ENCODE data around the gene NTRK1. TPM values are rescaled to one million over a fixed set of nuclear protein-coding genes. Genes with fewer than 3 reads are reported as not detected.

The NTRK1 gene
- total and polyA plus RNA-seq, 2 of the 13 experiments (the other 11 are each of a cell fraction or from before 2014, with no cell fraction given): not detected

DNA sequence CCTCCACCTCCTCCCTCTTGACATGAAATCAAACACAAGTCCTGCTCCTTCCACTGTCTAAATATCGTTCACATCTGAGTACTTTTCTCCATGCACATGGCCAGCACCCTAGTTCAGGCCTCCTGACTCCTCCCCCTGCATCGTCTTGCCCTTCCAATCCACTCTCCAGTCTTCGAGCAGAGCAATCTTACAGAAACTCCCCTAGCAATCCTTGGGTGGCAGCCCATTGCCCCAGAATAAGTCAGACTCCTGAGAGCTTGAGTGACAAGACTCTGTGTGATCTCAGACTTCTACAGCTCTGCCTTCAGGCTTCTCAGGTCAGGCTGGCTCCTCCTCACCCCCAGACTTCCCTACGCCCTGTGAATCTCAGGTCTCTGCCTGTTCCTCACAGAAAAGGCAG is 49.5 kb upstream of the NTRK1 start:
- Histone ChIP-seq H3K36me3 (replicated peaks in 1 of 2; ENCODE audit: control insufficient read depth in 1 of 2, insufficient read depth in 2 of 2, low read length in 2 of 2) (no peaks in the 10 kb centered on the region), H2AFZ (ENCODE audit: low read length) (no peak overlapping the region), H3K9ac (ENCODE audit: insufficient read depth, low read depth, low read length) (no peak overlapping the region), H3K4me3 (replicated peaks in 1 of 3; ENCODE audit: insufficient read depth in 1 of 3, low read depth in 2 of 3, low read length in 3 of 3) (no peak overlapping the region), H3K4me1 (ENCODE audit: insufficient read depth, low read length) (peaks cover 33% of the 10 kb centered on the region), H3K79me2 (ENCODE audit: insufficient read depth, low read length) (no peaks in the 10 kb centered on the region), H4K20me1 (ENCODE audit: insufficient read depth, low read length) (no peaks in the 10 kb centered on the region), H3K27me3 (ENCODE audit: control insufficient read depth in 1 of 2, insufficient read depth in 2 of 2, low read length in 2 of 2) (peaks cover 5 to 21% of the 10 kb centered on the region in 2 experiments; a peak in 4 of 5 replicates), H3K9me3 (ENCODE audit: low read length) (no peaks in the 10 kb centered on the region), H3K27ac (ENCODE audit: extremely low read length, insufficient read depth, low read length) (no peak overlapping the region), H3K4me2 (ENCODE audit: low read depth, low read length) (no peak overlapping the region)
- intact Hi-C loops (cut with micrococcal nuclease; ENCODE audit: unreplicated experiment) (no loop called here), in situ Hi-C loops (cut with HindIII; ENCODE audit: extremely low pct_ligation_motif_present, low pct_unique_long_range_greater_than_20kb) (no loop called here)
- 70% methylated on average over 4 of the region's 4 CpGs for WGBS (ENCODE audit: low lambda C conversion rate)
- POLR2A ChIA-PET: no interaction called here
- ATAC-seq (no peak), FAIRE-seq (no peak), DNase-seq (ENCODE audit: low spot score) (no peak)
- TF ChIP-seq ZNF282 (IDR thresholded peaks at IDR 0.05; ENCODE audit: partially characterized antibody): no peak
- TF ChIP-seq ZBTB7A (CRISPR knock-in tag; IDR thresholded peaks at IDR 0.05): no peak
- TF ChIP-seq, protein P1, sequence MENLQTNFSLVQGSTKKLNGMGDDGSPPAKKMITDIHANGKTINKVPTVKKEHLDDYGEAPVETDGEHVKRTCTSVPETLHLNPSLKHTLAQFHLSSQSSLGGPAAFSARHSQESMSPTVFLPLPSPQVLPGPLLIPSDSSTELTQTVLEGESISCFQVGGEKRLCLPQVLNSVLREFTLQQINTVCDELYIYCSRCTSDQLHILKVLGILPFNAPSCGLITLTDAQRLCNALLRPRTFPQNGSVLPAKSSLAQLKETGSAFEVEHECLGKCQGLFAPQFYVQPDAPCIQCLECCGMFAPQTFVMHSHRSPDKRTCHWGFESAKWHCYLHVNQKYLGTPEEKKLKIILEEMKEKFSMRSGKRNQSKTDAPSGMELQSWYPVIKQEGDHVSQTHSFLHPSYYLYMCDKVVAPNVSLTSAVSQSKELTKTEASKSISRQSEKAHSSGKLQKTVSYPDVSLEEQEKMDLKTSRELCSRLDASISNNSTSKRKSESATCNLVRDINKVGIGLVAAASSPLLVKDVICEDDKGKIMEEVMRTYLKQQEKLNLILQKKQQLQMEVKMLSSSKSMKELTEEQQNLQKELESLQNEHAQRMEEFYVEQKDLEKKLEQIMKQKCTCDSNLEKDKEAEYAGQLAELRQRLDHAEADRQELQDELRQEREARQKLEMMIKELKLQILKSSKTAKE (CRISPR knock-in tag; IDR thresholded peaks at IDR 0.05; ENCODE audit: borderline replicate concordance): no peak
- no peak for TF ChIP-seq REXO4 (CRISPR knock-in tag; IDR thresholded peaks at IDR 0.05; ENCODE audit: borderline replicate concordance)
- no peak for TF ChIP-seq TBL1XR1 (IDR thresholded peaks at IDR 0.05; ENCODE audit: borderline replicate concordance, low read length, partially characterized antibody)
- no peak for TF ChIP-seq ZNF841 (CRISPR knock-in tag; IDR thresholded peaks at IDR 0.05; ENCODE audit: borderline replicate concordance)
- TF ChIP-seq ZNF160 (CRISPR knock-in tag; IDR thresholded peaks at IDR 0.05): no peak
- TF ChIP-seq ZNF703 (CRISPR knock-in tag; IDR thresholded peaks at IDR 0.05; ENCODE audit: borderline replicate concordance): no peak
- no peak for TF ChIP-seq NFE2L2 (IDR thresholded peaks at IDR 0.05; ENCODE audit: low read length)
- TF ChIP-seq, protein P2, sequence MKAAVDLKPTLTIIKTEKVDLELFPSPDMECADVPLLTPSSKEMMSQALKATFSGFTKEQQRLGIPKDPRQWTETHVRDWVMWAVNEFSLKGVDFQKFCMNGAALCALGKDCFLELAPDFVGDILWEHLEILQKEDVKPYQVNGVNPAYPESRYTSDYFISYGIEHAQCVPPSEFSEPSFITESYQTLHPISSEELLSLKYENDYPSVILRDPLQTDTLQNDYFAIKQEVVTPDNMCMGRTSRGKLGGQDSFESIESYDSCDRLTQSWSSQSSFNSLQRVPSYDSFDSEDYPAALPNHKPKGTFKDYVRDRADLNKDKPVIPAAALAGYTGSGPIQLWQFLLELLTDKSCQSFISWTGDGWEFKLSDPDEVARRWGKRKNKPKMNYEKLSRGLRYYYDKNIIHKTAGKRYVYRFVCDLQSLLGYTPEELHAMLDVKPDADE (CRISPR knock-in tag; IDR thresholded peaks at IDR 0.05): no peak
- TF ChIP-seq ZNF230 (CRISPR knock-in tag; IDR thresholded peaks at IDR 0.05): no peak
- TF ChIP-seq SRF (IDR thresholded peaks at IDR 0.05; ENCODE audit: low read depth, low read length): no peak
- TF ChIP-seq TAF1 (CRISPR knock-in tag; IDR thresholded peaks at IDR 0.05): no peak
- no peak for TF ChIP-seq ZNF333 (CRISPR knock-in tag; IDR thresholded peaks at IDR 0.05; ENCODE audit: borderline replicate concordance)
- TF ChIP-seq, protein P3, sequence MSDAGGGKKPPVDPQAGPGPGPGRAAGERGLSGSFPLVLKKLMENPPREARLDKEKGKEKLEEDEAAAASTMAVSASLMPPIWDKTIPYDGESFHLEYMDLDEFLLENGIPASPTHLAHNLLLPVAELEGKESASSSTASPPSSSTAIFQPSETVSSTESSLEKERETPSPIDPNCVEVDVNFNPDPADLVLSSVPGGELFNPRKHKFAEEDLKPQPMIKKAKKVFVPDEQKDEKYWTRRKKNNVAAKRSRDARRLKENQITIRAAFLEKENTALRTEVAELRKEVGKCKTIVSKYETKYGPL (CRISPR knock-in tag; IDR thresholded peaks at IDR 0.05): no peak
- TF ChIP-seq, protein P4, sequence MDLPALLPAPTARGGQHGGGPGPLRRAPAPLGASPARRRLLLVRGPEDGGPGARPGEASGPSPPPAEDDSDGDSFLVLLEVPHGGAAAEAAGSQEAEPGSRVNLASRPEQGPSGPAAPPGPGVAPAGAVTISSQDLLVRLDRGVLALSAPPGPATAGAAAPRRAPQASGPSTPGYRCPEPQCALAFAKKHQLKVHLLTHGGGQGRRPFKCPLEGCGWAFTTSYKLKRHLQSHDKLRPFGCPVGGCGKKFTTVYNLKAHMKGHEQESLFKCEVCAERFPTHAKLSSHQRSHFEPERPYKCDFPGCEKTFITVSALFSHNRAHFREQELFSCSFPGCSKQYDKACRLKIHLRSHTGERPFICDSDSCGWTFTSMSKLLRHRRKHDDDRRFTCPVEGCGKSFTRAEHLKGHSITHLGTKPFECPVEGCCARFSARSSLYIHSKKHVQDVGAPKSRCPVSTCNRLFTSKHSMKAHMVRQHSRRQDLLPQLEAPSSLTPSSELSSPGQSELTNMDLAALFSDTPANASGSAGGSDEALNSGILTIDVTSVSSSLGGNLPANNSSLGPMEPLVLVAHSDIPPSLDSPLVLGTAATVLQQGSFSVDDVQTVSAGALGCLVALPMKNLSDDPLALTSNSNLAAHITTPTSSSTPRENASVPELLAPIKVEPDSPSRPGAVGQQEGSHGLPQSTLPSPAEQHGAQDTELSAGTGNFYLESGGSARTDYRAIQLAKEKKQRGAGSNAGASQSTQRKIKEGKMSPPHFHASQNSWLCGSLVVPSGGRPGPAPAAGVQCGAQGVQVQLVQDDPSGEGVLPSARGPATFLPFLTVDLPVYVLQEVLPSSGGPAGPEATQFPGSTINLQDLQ (CRISPR knock-in tag; IDR thresholded peaks at IDR 0.05): no peak
- no peak for TF ChIP-seq SP4 (CRISPR knock-in tag; IDR thresholded peaks at IDR 0.05)
- TF ChIP-seq, protein P5, sequence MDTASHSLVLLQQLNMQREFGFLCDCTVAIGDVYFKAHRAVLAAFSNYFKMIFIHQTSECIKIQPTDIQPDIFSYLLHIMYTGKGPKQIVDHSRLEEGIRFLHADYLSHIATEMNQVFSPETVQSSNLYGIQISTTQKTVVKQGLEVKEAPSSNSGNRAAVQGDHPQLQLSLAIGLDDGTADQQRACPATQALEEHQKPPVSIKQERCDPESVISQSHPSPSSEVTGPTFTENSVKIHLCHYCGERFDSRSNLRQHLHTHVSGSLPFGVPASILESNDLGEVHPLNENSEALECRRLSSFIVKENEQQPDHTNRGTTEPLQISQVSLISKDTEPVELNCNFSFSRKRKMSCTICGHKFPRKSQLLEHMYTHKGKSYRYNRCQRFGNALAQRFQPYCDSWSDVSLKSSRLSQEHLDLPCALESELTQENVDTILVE (CRISPR knock-in tag; IDR thresholded peaks at IDR 0.05): no peak
- no TSS peak for BruUV-seq (replicated peaks)
- CTCF ChIA-PET (ENCODE audit: low intra/inter-chr PET ratio, low total read pairs): no interaction called here

Measured in HepG2 (cell line).